Astrocyte (in vitro differentiated cells and primary cell): ENCODE data around the gene MEPCE.

Experiments used
- EZH2 ChIP-seq: IDR thresholded peaks from 2 replicates; pipeline ENCODE4 v1.6.1; 2012; ENCODE audit warnings: mild to moderate bottlenecking, low read length, inconsistent platforms; ENCODE audit not compliant: insufficient read depth
- TF ChIP-seq, protein P1 (sequence below): IDR thresholded peaks from 2 replicates; pipeline ENCODE4 v1.5.1; 2011; ENCODE audit warnings: low read depth, mild to moderate bottlenecking, inconsistent platforms, low read length, moderate library complexity; ENCODE audit not compliant: insufficient read depth

- TF ChIP-seq EZH2 = no peak
- TF ChIP-seq, protein P1, sequence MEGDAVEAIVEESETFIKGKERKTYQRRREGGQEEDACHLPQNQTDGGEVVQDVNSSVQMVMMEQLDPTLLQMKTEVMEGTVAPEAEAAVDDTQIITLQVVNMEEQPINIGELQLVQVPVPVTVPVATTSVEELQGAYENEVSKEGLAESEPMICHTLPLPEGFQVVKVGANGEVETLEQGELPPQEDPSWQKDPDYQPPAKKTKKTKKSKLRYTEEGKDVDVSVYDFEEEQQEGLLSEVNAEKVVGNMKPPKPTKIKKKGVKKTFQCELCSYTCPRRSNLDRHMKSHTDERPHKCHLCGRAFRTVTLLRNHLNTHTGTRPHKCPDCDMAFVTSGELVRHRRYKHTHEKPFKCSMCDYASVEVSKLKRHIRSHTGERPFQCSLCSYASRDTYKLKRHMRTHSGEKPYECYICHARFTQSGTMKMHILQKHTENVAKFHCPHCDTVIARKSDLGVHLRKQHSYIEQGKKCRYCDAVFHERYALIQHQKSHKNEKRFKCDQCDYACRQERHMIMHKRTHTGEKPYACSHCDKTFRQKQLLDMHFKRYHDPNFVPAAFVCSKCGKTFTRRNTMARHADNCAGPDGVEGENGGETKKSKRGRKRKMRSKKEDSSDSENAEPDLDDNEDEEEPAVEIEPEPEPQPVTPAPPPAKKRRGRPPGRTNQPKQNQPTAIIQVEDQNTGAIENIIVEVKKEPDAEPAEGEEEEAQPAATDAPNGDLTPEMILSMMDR = no peak
Observed at GRCh38 chr7:100441641-100442535, 12.3 kb downstream of the MEPCE start.
